HG03097 (cell line): Measurements from ENCODE around the gene AXL.
"Not testable (repeated sequence)": the region's sequence is repeated elsewhere in the genome, so short reads cannot be mapped to it uniquely, and the experiment has no call there.

Source experiments
- ATAC-seq: cut with Tn5 transposase; IDR thresholded peaks from one replicate; pipeline ENCODE4 v1.9.1; 2021; ENCODE audit not compliant: unreplicated experiment, low FRiP score

The AXL gene

DNA sequence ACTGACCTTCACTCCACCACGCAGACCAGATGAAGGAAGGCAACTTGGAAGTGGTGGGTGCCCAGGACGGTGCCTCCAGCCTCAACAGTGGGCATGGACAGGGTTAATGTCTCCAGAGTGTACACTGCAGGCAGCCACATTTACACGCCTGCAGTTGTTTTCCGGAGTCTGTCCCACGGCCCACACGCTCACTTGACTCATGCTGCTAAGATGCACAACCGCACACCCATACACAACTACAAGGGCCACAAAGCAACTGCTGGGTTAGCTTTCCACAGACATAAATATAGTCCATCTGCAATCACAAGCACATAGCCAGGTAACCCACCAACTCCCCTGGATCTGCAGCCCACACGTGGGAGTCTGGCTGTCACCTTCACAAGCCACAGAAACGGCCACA, 12.6 kb upstream of the AXL start:
- ATAC-seq: no peak

DNA sequence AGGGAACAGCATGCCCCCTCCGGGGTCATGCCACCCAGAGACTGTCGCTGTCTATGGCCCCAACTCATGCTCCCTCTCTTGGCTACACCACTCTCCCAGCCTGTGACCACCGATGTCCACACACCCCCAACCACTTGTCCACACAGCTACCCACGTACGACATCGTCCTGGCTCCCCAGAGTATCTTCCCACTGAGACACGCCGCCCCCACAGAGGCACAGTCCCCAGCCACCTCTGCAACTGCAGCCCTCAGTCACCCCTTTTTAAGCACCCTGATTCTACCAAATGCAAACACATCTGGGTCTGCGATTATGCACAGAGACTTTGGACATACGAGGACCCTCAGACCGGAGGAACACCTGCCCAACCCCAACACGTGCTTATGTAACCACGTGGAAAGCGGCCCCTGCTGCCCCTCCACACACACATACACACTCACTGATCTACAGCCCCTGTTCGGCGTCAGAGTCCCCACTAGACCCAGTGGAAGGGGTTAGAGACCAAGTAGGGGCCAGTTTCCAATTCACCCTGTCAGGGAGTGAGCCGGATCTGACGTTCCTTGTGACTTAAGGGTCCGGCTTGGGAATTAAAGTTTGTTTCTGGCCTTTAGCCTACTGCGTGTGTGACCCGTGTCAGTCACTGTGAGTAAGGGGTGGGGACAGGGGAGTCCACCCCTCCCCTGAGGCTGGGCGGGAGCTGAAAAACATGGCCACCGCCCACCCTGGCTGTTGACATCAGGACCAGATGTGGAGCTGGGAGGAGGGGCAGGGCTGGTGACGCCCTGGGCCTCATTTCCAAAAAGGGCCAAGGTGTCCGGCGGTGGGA, 11.9 kb upstream of the AXL start:
- no peak for ATAC-seq

DNA sequence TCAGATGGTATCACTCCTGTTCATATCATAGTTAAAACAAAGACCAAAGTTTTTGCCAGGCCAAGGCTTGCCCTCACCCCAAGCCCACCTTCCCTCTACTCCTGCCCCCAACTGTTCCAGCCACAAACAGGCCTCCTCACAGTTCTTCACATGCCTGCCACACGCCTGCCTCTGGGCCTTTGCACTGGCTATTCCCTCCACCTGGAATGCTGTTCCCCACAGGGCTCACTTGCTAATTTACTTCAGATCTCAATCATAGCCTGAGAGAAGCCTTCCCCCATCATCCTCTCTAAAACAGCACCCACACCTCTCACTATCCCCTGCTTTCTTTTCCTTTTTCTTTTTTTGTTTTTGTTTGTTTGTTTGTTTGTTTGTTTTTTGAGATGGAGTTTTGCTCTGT, 4.9 kb upstream of the AXL start:
- ATAC-seq: no peak

DNA sequence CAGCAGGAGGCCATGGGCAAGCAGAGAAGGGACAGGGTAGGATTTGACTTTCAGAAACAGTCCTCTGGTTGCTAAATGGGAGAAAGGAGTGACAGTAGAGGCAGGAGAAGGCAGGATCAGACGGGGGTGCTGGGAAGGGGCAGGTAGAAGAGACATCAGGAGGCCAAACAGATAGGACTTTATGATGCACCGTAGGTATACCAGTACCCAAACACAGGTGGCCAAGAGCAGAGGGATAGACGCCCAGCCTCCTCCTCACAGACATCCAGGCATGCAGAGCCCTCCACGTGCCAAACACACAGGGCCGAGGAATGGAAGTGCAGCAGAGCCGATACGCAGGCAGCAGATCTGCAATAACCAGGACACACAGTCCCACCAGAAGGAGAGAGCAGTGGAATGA, 1.3 kb upstream of the AXL start:
- ATAC-seq: no peak

DNA sequence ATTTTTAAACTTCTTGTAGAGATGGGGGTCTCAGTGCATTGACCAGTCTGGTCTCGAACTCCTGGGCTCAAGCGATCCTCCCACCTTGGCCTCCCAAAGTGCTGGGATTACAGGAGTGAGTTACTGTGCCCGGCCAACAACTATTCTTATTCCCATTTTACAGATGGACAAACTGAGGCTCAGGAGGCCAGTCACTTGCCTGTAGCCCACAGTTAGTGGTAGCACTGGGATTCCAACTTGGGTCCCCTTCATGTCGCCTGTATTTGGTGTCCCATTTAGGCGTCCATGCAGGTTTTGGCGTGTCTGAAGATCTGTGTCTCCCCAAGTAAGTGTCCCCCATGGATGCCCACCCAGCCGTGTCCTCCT, 791 bp upstream of the AXL start:
- ATAC-seq: no peak

DNA sequence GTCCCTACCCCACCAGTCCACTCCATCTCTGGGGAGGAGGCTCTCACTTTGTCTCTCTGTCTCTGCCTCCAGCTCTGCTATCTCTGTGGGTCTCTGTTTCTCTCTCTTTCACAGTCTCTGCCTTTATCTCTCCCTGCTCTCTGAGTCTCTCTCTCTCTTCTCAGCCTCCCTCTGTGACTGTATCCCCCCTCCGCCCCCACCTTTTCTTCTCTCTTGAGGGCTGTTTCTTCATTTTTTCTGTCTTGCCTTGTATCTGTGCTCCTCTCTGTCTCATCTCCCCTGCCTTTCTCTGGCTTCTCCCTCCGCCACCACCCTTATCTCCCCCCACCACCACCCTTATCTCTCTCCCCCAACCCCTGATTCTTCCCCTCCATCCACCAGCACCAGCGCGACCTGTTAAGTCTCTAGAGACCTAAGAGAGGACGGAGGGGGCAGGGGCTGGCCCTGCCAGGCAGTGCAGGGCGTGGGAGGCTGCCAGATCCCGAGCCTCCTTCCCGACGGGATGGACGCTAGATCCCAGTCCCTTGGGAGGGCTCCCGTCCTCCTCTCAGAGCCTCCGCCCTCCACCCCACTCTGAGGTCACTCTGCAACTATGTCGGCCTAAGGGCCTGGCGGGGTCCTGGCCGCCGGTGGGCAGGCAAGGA, 1.0 kb downstream of the AXL start:
- no peak for ATAC-seq

DNA sequence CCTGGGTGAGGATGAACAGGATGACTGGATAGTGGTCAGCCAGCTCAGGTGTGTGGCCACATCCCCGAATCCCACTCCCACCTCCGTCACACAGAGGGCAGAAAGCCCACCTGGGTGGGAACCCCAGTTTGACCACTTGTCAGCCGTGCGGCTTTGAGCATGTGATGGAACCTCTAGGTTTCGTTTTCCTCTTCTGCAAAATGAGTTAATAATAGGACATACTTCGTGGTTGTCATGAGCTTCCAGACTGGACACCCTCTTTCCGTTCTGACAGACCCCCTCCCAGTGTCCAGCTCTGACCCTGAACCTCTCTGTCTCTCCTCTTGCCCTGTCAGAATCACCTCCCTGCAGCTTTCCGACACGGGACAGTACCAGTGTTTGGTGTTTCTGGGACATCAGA, 1.8 kb downstream of the AXL start:
- no peak for ATAC-seq

DNA sequence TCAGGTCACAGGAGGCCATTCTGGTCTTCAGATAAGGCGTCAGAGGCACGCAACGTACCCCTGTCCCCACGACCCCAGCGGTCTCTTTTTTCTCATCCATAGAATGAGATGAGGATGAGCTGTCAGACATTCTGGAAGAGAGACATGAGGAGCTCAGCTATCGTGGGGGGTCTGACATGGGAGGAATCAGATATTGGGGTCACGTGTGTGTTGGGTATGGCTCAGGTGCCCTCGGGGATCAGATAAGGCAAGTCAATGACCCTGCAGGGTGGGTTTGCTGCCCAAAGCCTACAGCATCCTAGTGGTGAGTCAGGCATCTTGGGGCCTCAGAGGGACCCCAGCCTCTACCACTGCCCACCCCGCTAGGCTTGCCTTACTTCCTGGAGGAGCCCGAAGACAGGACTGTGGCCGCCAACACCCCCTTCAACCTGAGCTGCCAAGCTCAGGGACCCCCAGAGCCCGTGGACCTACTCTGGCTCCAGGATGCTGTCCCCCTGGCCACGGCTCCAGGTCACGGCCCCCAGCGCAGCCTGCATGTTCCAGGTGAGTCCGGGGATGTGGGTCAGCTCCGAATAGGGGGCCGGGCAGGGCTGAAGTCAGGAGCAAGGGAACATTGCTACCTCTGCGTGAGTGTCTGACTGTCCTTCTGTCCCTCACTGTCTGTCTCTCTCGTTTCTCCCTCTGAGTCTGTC, 2.6 kb downstream of the AXL start:
- no peak for ATAC-seq

DNA sequence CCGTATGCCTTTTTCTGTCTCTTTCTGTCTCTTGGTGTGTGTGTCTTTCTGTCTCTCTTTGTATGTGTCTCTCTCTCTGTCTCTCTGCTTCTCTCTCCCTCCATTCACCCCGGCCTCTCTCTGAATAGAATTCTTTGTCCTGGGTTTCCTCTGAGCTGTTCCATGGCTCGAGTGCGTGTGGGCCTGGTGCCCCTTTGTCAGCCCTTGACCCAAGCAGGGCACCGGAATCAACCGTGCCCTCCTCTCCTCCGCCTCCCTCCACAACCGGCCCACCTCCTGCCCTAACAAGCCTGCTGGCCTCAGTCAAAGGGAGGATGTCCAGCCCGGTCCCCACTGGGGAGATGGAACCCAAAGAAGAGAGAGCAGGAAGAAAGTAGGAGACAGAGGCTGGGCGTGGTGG, 3.2 kb downstream of the AXL start:
- ATAC-seq: no peak

DNA sequence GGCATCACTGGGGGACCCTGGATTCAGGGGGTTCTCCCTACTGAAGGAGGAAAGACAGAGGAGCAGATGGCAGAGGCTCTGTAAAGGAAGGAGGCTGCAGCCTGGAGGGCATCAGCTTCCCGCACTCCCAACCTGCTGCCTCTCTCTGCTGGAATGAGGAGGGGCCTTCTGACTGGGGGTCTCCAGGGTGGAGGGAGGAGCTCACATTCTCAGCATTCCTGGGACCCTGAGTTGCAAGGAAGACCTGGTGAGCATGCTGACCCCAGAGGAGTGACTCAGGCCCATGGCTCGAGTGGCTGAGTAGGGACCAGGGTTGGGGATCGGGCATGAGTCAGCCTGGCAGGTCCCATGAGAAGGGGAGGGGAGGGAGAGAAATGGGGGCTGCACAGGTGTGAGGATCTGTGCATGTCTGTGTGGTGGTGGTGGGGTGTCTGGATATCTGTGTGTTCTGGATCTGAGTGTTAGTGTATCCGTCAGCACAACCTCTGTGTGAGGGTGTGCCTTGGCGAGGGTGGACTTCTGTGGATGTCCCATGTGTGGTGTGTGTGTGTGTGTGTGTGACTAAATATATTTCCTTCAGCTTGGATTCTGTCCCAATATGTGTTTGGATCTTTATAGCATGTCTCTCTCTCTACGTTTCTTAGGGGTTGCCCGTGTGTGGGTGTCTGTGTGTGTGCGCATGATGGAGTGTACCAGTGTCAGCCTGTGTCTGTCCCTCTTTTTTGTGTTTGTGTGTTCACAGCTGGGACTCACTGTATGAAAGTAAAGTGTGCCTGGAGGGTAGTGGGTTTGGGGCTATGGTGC, 4.6 kb downstream of the AXL start:
- no peak for ATAC-seq

DNA sequence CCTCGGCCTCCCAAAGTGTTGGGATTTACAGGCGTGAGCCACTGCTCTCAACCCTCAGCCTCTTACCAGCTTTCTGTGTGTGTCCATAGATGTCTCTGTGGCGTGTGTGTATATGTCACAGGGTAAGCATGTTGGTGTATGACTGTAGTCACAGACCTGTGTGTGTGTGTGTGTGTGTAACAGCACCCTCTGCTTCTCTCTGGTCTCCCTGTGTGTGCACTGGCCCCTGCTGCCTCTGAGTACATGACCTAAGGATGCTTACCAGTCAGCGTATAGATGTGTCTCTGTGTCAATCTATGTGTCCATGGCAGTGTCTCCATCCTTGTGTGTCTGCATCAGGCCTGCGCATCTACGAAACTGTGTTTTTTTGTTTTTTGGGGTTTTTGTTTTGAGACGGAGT, 5.6 kb downstream of the AXL start:
- no peak for ATAC-seq

DNA sequence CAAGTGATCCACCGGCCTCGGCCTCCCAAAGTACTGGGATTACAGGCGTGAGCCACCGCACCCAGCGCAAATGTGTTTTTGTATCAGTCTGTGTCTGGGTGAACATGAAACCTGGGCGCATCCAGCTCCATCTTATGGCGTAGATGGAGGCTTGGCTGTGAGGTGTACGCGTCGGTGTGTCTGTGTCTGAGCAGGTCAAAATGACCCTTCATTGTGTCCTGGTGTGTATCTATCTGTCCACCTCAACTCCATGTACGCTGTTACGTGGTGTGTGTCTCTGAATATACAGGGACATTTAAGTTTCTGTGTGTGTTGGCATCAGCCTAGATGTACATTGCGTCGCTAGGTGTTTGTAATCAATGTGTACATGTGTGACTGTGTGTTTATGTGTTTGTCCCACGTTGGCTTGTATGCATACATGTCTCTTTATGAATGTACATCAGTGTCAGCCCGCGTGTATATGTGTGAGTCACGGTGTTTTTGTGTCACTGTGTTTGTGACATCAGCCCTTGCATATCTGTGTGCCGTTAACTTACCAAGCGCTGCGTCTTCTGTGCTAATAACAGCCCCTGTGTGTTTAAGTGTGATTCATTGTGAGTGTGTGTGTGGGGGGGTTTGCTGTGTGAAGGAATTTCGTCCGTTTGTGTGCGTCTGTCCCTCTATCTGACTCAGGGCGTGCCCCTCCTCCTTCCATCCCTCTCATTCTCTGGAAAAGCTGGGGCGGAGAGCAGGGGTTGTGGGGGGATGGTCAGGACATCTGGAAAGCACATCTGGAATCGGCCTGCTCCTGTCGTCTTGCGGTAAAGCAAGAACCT, 6.4 kb downstream of the AXL start:
- no peak for ATAC-seq

DNA sequence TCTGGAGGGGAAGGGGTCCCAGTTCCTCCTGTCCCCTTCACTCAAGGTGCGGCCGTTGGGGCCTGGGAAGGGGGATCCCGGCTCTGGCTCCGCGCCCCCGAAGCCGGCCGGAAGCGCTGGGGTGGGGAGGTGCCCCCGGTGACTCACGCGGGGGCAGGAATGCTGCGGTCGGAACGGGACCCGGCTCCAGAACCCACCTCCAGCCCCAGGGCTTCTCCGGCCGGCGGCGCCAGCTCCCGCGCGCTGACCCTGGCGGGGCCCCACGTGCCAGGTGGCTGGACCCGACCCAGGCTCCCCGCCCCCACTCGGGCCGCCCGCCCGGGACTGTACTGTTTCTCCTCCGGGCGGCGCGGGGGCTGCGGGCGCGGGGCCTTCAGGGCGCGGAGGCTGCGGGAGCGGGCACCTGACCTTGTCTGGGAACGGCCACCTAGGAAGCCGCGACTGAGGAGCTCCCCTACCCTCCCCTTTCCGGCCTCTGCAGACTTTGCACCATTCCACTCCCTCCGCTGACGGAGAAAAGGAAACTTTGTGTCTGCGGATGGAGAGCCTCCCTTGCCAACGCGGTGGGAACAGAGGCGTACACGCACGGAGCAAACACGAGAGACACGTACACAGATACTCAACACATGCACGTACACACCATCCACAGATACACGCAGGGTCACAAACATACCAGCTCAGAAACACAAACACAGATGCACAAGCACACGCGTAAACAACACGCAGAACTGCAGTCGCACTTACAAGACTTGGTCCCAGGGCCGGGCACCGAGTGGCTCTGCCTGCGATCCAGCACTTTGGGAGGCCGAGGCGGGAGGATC, 7.2 kb downstream of the AXL start:
- ATAC-seq: no peak

DNA sequence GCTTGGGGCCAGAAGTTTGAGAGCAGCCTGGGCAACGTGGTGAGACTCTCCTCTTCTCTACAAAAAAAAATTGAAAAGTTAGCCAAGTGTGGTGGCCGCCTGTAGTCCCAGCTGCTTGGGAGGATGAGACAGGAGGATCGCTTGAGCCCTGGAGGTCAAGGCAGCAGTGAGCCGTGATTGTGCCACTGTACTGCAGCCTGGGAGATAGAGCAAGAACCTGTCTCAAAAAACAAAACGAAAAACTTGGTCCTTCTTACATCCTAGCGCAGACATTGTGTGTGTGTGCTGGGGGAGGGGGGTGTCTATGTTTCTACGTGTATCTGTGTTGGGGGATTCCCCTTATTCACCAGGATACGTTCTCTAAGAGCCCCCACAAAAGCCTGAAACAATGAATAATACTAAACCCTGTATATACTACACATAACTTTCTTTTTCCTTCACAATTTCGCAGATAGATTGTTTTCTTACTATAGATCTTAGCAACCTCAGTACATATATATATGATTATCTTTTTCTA, 7.9 kb downstream of the AXL start:
- ATAC-seq: no peak

DNA sequence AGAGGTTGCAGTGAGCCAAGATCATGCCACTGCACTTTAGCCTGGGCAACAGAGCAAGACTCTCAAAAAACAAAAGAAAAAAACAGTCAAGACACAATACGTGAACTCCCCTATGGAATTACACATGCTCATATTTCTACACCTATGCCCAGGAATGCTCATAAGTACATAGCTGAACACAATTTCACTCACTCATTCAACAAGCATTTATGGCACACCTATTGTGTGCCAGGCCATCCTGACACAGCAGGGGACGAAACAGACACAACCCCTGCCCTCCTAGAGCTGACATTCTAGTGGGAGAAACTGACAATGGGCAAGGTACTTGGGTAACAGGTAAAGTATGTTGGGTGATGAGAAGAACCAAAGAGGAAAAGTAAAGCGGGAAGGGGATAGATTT, 9.5 kb downstream of the AXL start:
- no peak for ATAC-seq

DNA sequence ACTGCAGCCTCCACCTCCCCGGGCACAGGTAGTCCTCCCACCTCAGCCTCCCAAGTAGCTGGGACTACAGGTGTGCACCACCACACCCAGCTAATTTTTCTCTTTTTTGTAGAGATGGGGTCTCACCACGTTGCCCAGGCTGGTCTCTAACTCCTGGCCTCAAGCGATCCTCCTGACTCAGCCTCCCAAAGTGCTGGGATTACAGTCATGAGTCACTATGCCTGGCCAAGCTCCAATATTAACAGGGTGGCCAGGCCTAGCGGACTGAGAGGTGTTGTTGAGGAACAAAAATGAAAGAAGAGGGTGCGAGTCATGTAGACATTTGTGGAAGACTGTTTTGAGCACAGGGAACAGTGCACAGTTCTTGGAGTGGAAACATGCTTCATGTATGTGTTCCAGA, 10.3 kb downstream of the AXL start:
- not testable (repeated sequence) for ATAC-seq

DNA sequence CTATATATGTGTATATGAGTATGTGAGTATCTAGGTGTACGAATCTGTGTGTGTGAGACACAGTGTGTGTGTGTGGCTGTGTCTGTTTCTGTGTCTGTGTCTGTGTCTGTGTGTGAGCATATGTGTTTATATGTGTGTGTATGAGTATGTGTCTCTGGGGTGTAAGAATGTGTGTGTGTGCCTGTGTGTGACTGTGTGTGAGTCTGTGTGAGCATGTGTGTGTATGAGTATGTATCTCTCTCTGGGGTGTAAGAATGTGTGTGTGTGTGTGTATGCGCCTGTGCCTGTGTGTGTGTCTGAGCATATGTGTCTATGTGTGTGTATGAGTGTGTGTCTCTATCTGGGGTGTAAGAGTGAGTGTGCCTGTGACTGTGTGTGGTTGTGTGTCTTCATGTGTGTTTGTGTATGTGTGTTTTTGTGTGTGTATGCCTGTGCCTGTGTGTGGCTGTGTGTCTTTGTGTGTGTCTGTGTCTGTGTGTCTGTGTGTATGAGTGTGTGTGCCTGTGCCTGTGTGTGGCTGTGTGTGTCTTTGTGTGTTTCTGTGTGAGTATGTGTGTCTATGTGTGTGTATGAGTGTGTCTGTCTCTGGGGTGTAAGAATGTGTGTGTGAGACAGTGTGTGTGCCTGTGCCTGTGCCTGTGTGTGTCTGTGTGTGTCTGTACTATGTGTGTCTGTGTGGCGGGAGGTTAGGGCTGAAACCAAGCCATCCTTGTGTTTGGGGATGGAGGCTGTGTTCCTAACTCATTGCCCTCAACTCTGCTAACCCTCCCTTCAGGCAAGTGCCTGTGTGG, 11.2 kb downstream of the AXL start:
- ATAC-seq: no peak

DNA sequence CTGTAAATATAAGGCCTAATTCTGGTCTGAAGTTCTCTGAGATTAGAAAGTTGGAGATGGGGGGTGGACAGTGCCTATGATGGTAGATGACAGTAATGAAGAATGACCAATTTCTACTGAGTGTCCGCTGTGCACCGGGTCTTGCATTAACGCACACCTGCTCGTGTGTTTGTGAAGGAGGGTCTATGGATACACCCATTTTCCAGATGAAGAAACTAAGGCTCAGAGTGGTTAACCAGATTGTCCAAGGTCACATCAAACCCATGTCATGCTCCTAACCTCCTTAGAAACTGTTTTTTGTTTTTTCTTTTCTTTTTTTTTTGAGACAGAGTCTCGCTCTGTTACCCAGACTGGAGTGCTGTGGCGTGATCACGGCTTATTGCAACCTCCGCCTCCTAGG, 13.7 kb downstream of the AXL start:
- ATAC-seq: no peak
